ENCODE data around the gene RAC3.

RAC3 gene

GRCh38 chr17:82012640-82013295 lies 18.7 kb upstream of the RAC3 start:
- no peak for DNase-seq (ENCODE audit: low read depth in 2 of 2)

DNA sequence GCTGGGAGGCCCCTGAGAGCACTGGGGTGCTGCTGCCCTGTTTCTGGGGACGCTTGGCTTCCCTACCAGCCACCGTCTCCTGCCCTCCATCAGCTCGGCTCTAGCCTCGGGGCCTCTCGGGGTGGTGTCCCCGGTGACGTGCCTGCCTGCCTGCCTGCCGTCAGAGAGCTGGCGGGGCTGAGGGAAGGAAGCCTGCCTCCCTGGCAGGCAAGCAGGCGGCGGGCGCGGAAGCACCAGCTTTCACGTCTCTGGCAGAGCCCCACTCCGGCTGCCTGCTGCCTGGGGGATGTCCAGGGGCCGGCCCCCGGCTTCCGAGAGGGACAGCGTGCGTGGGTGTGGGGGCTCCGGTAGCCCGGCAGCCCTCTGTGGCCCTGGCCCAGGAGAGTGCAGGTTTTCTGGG lies 18.1 kb upstream of the RAC3 start:
- no peak for DNase-seq (ENCODE audit: low read depth in 2 of 2)

DNA sequence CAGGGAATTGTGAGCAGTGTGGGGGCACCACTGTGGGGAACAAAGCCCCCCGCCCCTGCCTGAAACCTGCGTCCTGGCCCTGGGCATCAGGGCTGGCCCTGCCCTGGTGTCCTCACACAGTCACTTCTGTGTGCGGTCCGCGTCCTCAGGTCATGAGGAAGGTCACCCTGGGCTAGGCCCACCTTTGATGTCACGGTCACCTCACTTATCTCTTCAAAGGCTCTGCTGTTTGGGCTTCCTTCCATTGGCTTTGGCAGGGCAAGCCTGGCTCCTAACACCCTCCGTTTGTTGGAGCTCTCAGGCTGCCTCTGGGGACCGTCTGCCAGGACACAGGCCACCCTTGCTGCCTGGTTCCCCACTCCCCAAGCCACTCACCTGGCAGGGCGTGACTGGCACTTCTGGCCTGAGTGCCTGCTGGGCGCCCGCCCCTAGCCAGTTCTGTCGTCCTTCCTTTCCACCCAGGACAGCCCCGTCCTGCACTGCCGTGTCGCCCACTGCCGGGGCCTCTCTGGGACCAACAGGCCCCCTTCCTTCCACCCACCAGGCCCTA lies 17.6 kb upstream of the RAC3 start:
- DNase-seq (ENCODE audit: low read depth in 2 of 2), result no peak

DNA sequence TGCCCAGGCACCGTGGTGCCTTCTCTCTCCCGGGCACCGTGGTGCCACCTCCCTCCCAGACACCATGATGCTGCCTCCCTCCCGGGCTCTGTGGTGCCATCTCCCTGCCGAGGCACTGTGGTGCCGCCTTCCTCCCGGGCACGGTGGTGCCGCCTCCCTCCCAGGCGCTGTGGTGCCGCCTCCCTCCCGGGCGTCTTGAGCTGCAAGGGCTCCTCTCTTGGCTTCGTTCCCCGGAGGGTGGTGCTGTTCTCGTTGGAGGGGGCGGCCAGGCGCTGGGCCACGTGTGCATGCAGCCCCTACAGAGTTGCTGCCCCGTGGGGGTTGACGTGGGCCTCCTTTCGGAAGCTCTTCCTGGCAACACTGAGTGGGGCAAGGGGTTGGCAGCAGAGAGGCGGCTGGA lies 17.0 kb upstream of the RAC3 start:
- DNase-seq (ENCODE audit: low read depth in 2 of 2), result no peak

GRCh38 chr17:82014971-82015310 lies 16.5 kb upstream of the RAC3 start:
- no peak for DNase-seq (ENCODE audit: low read depth in 2 of 2)

- DNase-seq (ENCODE audit: low read depth in 2 of 2), result no peak
Measured at GRCh38 chr17:82015311-82015971, 16.0 kb upstream of the RAC3 start.

DNA sequence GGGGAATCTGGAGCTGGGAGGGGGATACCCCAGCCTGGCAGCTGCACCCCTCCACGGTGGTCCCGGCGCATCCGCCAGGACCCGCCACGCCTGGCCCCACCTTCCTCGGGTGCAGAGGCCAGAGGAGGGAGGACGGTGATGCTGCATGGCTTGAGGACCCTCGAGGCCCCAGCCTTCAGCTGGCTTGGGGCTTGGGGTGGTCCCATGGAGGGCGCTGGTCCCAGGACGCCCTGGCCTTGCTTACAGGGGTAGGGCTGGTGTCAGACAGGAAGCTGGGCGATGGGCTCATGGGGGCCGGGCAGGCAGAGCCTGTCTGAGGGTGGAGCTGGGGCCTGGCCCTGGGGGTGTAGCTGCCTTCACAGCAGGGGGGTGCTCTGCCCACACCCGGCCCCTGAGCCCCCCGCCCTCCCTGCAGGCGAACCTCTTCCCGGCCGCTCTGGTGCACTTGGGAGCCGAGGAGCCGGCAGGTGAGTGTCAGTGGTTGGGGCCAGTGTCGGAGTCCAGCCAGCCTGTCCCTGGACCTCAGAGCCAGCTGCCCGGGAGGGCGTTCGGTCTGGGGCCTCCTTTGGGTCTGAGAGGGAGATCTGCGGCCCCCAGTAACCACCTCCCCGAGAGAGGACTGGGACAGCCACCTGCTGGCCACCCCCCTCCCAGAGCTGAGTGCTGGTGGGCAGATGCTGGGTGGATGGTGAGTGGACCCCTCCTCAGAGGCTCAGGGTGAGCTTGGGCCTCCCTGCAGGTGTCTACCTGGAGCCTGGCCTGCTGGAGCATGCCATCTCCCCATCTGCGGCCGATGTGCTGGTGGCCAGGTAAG lies 15.2 kb upstream of the RAC3 start:
- DNase-seq (ENCODE audit: low read depth in 2 of 2), result no peak

- no peak for DNase-seq (ENCODE audit: low read depth in 2 of 2)
Measured at GRCh38 chr17:82016875-82017459, 14.5 kb upstream of the RAC3 start.

DNA sequence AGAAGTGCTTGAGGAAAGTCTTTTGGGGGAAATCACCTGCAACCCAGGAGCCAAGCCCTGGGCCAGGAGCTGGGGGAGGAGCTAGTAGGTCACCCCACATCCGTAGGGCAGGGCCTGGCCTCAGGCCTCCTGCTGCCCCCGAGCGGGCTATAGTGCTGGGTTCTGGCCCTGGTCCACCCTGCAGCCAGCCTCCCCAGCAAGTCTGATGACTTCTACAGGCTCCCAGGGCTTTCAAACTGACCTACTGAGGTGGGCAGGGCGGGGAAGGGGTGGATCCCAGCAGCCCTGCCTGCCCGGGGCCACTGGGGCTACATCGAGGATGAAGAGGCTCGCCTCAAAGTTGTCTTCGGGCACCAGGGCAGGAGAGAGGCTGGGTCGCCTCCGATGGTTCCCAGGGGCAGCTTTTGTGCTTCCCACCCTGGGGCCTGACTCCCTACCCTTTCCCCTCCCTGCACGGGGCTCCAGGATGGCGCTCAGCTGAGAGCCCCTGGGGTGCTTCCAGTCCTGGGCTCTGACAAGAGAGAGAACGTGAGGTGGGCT lies 13.8 kb upstream of the RAC3 start:
- DNase-seq (ENCODE audit: low read depth in 2 of 2), result no peak

DNA sequence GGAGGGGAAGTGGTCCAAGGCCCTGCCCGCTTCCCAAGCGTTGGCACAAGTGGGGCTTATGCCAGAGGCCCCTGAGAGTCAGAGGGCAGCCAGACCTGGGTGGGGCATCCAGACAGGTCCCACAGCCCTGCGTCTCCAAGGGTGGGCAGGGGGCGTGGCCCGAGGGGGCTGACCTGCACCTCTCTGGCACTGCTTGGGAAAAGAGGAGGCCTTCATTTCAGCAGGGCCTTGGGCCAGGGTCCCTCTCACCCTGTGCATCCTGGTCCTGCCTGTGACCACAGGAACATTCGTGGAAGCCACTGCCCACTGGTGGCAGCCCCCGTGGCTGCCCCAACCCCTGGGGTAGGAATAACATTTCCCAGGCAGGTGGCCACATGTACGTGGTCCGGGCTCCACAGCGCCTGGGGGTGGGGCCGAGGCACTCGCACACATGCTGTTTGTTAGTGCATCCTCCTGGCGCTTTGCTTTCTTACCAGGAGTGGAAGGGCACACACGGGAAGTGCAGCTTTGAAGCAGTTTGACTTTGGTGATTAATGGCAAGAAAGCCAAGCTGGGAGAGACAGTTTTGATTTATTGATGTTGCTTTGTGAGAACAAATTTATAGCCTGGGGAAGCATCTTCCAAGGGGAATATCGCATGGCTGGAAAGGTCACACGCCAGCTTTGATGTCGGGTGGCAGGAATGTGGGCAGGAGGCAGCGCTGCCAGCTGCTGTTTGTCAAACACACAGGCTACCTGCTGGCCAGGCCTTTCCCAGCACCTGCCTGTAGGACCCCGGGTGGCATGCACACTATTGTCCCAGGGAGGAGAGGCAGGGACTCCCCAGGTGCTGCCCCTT lies 13.1 kb upstream of the RAC3 start:
- no peak for DNase-seq (ENCODE audit: low read depth in 2 of 2)

DNA sequence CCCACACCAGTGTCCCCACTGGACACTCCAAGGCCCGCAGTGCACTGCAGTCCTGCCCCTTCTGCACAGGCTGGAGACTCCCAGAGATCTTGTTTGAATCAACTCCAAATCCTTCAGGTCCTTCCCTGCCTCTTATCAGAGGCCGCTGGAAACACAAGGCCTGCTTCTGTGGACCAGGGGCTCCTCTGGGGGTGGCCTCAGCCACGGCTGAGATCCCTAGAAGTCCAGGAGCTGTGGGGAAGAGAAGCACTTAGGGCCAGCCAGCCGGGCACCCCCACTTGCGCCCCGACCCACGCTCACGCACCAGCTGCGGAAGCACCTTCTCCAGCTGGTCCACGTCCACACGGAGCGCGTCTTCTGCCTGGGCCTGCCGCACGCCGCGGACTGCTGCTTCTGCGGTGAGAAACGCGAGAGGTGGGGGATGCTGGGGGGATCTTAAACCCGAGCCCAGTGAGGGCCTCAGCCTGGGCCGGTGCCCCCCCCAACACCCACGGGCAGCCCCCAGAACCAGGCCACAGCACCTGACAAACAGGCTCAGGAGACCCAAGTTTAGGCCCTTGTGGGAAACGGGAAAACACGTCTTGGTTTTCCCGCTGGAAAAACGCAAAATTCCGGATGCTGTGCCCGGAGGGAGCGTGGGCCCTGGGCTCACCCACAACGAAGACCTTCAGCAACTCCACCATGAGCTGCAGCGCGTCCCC lies 12.3 kb upstream of the RAC3 start:
- no peak for DNase-seq (ENCODE audit: low read depth in 2 of 2)

DNA sequence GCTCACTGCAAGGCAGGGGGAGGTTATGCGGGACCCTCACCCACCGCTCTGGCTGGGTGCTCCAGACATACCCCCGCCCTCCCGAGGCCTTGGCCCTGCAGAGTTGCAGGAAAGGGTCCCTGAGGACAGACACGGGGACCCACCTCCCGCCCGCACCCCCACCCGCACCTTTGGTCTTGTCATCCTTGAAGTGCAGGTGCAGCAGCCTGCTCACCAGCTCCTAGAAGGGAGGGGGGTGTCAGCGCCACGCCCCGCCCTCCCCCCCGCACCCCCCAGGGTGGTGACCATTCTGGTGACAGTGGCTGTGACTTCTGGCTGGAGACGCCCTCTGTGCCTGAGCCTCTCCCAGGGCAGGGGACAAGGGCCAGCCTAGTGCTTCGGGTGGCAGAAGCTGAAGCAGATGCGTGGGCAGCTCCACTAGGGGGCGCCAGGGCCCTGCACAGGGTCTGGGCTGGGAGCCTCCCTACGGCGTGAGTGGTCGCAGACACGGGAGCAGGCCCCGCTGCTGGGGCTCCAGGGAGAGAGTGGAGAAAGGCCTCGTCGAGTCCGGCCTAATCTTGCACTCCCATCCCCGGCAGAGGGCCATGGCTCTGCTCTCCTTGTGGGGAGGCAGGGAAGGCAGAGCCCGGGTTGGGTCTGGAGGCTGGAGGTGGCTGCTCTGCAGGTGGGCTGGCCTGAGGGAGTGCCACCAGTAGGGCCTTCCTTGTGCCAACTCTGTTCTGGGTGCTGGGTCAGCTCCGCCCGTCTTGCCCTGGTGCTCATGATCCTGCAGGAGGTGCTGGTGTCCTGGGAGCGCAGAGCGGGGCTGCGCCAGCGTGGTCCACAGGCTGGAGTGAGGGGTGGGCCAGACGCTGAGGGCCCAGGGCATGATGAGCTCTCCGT lies 11.5 kb upstream of the RAC3 start:
- DNase-seq (ENCODE audit: low read depth in 2 of 2), result peak; percentile 55 to 56

- no peak for DNase-seq (ENCODE audit: low read depth in 2 of 2)
Measured at GRCh38 chr17:82020572-82021106, 10.8 kb upstream of the RAC3 start.

GRCh38 chr17:82021107-82021899 lies 10.2 kb upstream of the RAC3 start:
- no peak for DNase-seq (ENCODE audit: low read depth in 2 of 2)

GRCh38 chr17:82021900-82022309 lies 9.6 kb upstream of the RAC3 start:
- no peak for DNase-seq (ENCODE audit: low read depth in 2 of 2)

DNA sequence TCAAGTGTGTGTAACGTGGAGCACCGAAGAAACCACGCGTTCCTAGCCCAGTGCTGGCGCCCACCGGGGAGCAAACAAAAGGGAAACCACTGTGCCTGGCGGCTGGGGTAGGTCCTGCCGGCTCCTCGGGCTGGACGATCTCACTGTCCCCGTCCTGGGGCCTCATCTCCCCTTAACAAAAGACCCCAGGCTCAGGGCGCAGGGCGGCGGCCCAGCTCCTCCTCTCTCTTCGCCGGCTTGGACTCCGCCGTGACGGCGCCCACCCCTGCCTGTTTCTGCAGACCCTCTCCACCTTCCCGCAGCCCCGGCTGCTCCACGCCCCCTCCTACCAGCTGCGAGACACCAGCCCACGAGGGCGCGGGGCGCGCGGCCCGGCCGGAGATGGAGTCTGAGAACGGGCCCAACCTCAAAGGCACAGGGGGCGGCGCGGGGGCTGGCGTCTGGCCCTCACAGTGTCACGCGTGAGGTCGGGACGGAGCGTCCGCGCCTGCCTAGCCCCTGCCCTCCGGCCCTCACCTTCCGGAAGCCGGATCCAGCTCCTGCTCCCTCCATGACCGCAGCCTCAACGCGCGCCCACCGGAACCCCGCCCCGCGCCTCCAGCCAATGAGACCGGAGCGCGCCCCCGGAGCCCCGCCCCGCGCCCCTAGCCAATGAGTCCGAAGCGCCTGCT lies 9.0 kb upstream of the RAC3 start, which contains the start of gene CENPX:
Gene CENPX (minus strand): TSS at position 569 of the 671 bp plus-strand sequence. CDS start 17 bp downstream, at position 552.
- DNase-seq (ENCODE audit: low read depth in 2 of 2), result no peak

DNA sequence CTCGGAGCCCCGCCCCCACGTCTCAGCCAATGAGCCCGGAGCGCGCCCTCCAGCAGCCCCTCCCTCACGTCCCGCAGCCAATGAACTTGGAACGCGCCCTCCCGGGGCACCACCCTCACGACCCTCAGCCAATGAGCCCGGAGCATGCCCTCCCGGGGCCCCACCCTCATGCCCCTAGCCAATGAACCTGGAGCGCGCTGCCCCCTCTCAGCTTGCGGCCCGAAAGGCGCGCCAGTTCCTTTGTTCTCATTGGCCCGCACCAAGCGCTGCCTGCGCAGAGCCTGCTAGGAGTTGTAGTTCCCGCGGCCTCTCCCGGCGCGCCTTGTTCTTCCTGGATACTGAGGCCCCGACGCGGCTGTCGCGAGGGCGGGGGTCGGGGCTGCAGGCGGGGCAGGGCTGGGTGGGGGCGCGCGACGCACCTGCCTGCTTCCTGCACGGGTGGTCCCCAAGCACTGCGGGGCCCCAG lies 8.5 kb upstream of the RAC3 start, which contains the start of gene LRRC45:
Gene LRRC45 (plus strand): TSS at position 325 of the 466 bp plus-strand sequence. CDS start 339 bp downstream, outside the sequence.
- peak; percentile 100 for DNase-seq (ENCODE audit: low read depth in 2 of 2)
